HG03469 (cell line): ENCODE data around the gene SRRM2.
"Not testable (repeated sequence)": the region's sequence is repeated elsewhere in the genome, so short reads cannot be mapped to it uniquely, and the experiment has no call there.

Source experiments
- ATAC-seq: cut with Tn5 transposase; IDR thresholded peaks from one replicate; pipeline ENCODE4 v1.9.1; 2021; ENCODE audit warnings: mild to moderate bottlenecking, moderate library complexity, moderate number of reproducible peaks; ENCODE audit not compliant: unreplicated experiment

The SRRM2 gene

DNA sequence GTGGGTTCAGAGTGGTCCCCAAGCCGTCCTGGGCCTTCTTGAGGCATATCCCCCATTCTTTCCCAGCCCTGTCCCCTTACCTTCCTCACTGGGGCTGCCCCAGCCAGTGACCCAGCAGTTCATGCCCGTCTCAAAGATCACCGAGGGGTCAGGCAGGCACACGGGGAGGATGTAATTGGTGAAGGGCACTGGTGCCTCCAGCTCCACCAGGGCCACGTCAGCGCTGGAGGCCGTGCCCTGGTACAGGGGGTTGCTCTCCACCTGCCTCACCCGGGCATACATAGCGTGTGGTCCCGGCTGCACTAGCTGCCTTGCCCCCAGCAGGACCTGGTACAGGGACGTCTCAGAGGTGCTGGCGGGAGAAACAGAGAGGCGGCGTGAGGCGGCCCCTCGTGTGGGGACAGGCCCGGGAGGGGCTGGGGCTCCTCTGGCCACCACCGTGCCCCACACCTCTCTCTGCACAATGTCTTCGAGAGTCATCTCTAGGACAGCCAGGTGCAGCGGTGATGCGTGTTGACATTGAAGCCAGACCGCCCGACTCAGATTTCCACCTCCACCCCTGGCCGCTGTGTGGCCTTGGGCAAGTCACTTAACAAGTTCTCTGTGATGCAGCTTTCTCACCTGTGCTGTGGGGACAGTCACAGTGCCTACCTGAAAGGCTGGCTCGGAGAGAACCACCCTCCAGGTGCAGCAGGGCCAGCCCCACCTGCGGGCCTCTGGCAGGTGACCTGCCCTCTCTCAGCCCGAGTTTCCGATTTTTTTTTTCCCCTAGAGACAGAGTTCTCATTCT is 38.3 kb upstream of the SRRM2 start:
- no peak for ATAC-seq

DNA sequence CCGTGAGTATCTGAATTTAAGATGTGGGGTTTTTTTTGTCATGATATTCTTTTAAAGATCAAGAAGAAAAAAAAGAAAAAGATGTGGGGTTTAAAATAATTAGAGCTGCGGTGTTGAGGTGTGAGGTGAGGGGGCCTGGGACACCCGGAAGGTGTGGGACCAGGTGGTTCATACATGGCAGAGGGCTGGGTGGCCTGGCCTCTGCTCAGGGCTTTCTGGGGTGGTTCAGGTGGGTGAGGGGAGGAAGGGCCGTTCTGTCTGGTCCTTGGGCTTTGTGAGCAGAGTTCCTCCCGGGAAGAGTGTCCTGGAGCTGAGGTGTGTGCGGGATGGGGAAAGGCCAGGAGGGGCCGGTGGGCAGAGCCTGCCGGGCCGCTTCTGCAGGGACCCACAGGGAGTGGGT is 37.4 kb upstream of the SRRM2 start:
- no peak for ATAC-seq

DNA sequence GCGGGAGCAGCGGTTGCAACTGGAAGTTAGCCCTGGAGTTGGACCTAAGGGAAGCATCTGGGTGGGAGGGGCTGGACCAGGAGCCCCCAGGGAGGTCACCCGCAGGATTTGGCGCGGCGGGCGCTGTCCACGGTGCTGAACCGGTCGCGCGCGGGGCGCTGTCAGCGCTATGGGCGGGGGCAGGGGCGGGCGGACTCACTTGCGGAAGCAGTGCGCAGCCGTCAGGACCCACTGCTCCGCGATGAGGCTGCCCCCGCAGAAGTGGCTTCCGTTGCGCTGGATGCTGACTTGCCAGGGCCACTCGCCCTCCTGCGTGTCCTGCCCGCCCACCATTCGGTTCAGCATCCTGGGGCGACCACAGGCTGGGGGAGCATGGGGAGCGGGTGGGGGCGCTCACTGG is 36.9 kb upstream of the SRRM2 start:
- no peak for ATAC-seq

DNA sequence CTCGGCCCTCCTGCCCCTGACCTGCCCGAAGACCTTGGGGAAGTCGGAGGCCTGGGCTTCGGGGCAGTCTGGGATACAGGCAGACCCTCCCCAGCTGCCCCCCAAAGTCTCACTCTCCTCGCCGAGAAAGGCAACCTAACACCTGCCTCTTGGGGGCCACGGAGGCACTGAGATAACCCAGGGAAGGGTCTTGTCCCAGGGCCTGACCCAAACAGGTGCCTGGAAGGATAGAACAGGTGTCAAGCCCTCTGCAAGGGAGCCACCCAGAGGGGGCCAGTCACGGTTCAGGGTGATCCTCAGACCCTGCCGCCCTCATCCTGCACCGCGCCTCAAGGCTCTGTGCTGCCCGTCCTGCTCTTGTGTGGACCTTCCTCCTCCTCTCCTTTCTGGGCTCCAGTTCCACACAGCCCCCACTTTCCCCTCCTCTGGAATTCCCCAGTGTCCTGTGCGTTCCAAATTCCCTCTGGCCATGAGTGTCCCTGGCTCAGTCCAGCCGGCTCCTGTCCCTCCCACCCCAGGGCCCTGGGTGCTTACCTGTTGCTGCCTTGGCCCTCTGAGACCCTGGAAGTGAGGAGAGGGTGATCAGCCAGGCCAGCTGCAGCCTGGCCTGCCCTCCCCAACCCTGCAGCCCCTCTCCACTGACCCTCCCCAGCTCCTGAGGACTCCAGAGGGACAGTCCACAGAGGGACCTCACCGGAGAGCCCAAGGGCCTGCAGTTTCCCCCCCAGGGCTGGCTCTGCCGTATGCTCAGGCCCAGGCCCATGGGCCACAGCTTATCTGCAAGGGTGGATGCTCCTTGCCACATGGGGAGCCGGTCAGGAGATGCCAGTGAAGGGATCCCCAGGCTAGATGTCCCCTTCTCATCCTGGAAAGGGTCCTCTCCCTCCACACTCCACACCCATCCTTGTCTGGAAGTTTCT is 36.2 kb upstream of the SRRM2 start:
- no peak for ATAC-seq

DNA sequence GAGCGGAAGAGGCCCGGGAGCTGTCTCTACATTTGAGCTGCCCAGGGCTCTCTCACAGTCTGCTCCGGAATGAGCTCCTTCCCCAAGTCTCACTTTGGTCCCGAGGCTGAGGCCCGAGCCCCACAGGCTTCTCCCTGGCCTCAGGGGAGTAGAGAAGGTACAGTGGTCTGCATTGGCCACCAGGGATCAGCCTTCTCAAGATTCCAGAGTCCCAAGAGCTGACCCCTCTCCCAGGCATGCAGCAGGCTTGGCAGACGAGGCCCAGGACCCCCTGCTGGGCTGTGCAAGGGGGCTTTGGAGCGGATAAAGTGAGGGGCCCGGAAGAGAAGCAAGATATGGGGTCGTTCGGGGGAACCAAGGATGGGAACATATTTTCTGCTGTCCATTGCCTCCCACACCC is 35.5 kb upstream of the SRRM2 start:
- ATAC-seq: no peak

DNA sequence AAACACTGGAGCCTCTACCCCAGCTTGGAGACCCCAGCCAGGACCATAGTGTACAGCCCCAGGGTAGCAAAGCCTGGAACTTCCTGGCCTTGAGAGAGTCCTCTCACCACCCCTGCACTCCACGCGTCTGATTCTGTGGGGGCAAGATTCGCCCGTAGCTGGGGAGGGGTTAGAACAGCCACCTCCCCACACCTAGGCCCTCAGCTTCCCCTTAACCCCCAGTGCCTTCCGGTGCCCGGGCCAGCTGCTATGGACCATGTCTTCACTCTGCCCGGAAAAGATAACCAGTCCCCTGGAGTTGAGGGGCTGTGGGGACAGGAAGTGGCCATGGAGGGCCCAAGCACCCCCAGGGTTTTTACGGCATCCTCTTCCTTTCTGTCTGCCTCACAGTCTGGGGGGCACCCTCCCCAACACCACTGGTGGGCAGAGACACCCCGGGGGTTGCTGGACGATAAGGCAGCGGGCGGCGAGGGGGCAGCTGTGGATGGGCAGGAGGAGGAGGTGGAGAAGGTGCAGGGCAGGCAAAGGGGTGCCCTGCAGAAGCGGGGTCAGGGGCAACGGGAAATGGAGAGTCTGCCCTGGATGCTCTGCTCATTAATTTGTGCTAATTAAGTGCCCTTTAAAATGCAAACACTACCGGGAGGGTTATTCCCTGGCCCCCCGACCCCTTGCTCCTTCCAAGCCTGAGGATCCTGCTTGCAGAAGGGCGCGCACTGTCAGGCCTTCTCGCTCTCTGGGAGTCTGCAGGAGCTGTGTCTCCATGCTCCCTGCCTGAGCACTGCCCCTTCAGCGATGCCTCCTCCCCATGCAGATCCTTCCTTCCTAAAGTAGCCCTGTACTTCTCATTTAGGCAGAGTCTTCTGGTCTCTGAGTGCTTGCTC is 34.8 kb upstream of the SRRM2 start:
- no peak for ATAC-seq

DNA sequence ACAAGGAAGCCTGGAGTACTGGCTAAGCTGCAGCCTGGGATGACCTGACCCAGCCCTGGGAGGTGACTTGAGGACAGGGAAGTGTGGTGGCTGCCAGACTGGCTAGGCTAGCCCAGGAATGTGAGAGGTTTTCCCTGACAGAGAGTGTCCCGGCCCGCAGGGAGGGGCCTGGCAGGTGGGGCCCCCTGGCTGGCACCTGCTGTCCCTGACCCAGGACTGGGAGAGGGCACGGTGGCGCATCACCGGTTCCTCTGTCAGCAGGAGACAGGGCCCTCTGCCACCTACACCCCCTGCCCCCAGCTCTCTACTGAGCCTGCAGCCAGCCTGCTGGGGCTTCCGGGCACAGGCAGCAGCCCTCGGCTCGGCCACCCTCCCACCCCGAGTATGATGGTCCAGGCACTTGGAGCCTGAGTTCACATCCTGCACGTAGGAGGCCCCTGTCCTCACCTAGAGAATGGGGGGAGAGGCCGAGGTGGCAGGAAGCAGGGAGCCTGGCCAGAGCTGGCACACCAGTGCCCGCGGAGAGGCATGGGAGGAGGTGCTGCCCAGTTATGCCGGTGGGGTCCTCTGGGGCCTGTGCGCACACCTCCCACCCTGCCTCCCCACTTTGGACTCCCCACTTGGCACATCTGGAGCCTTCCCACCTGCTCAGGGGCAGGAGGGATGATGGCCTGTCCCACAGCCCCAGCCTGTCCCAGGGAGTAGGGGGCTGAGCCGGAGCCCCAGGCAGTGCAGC is 32.9 kb upstream of the SRRM2 start:
- no peak for ATAC-seq

DNA sequence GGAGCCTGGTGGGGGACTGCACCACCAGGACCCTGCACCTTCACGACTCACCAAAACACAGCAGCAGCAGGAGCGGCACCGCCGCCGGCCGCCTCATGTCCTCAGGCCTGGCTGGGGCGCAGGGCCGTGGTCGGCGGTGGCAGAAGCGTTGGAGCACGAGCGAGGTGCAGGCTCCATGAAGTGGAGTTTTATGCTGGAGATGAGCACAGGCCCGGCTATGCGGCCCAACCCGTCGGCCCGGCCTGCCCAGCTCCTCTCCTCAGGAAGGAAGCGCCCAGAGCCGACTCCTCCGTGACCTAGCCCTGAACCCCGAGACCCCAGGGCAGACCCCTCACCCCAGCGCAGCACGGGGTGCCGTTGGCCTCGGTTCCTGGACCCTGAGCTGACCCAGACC is 32.4 kb upstream of the SRRM2 start, which contains the start of gene PRSS27:
Gene PRSS27 (minus strand): TSS at position 161 of the 394 bp plus-strand sequence. CDS start 64 bp downstream, at position 97.
- ATAC-seq: no peak

DNA sequence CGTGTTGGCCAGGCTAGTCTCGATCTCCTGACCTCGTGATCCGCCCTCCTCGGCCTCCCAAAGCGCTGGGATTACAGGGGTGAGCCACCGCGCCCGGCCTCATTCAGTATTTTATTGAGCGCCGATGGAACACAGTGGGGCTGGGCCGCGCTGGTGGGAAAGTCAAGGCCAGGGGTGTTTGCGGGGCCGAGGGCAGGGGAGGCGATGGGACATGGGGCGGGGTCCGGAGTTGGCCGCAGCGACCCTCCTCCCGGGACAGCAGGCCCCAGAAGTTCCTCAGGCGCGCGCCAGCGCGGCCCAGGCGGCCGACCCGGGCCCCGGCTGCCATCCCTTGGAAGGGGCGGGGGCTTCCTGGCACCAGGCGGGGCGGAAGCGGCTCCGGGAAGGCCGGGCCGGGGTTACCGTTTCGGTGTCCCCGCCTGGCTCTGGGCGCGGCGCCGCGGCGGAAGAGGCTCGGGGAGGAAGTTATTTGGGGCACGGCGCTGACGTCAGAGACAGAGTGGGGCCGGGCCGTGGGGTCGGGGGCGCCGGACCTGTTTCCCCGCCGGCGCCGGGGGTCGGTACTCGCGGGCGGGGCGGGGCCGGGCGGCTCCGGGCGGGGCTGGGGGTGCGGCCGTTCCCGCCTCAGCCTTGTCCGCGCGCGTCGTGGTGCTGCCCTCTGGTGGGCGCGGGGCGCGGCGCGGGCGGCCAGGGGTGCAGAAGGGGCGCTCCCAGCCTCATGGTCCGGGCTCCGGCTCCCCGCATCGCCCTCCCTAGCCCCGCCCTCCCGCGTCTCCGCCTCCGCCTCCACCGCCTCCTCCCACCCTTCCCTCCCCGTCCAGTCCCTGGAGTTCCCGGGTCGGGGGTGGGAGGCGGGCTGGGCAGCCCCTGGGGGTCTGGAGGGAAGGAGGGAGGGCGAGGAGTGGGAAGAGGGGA is 31.5 kb upstream of the SRRM2 start:
- no peak for ATAC-seq

DNA sequence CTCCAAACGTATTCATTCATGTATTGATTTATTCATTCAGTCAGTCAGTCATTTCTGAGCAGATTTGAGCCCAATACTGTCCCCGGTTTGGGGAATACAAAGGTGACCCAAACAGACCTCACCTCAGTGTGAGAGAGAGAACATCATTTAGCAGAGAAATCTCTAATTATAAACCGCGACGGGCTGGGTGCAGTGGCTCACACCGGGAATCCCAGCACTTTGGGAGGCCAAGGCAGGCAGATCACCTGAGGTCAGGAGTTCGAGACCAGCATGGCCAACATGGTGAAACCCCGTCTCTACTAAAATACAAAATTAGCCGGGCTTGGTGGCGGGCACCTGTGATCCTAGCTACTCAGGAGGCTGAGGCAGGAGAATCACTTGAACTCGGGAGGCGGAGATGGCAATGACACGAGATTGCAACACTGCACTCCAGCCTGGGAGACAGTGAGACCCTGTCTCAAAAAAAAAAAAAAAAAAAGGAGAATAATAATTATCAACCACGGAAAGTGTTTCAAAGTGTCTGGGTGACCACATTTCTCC is 30.7 kb upstream of the SRRM2 start:
- not testable (repeated sequence) for ATAC-seq

DNA sequence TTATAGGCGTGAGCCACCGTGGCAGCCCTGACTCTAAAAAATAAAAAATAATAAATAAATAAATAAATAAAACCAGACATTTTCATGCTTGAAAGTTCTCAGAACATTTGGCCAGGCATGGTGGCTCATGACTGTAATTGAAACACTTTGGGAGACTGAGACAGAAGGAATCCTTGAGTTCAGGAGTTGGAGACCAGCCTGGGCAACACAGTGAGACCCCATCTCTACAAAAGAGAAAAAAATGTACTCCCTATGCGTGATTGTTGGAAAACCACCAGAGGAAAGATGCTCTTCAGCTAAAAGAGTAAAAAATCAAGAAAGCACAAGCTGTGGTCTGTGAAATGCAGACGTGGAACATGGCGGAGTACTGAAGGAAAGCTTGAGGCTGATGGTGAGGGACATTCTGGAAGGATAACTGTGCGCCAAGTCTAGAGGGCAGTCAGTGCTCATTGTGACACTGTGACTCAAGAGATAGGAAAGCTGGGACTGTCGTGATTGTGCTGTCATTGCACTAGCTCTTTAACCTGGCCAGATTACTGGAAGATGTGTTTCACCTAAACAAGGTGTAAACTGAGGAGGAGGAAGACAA is 28.3 kb upstream of the SRRM2 start:
- ATAC-seq: no peak

DNA sequence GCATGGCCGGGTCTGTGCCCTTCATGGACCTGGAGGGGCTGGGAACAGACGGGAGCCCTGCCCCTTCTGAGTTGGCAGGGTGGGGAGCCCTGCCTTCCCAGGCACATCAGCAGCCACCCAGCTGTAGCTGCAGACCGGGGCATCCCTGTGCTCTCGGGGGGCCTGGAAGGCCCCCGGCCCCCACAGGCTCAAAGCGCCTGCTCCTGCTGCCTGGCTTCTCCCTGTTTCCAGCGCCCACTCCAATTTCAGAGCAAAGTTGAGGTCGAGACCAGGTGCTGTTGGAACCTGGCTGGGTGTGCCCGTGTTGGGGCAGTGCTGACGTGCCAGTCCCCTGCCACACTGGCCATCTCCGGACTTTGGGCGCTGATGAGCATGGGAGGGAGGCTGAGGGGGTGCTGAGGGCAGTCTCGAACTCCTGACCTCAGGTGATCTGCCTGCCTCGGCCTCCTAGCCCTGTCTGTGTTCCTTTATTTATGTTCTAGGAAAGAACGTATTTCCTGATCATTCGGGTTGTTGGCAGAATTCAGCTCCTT is 27.6 kb upstream of the SRRM2 start:
- no peak for ATAC-seq

DNA sequence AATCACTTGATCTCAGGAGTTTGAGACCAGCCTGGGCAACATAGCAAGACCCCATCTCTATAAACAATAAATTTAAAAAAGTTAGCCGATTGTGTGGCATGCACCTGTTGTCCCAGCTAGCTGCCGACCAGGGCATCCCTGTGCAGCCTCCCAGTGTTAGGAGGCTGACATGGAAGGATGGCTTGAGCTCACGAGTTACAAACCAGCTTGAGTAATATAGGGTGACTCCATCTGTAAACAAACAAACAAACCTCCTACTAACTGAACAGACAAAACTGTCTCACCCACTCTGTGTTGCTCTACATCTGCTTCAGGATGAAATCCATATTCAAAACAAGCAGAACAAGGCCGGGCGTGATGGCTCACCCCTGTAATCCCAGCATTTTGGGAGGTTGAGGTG is 25.5 kb upstream of the SRRM2 start:
- no peak for ATAC-seq

DNA sequence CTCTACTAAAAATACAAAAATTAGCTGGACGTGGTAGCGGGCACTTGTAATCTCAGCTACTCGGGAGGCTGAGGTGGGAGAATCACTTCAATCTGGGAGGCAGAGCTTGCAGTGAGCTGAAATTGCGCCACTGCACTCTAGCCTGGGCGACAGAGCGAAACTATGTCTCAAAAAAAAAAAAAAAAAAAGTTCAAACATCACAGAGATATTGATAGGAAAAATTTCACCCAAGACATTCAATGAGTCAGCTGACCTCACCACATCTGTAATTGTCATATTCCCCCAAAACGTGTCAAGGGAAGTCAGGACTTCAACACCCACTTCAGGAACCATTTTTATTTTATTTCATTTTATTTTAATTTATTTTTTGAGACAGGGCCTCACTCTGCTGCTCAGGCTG is 24.4 kb upstream of the SRRM2 start:
- no peak for ATAC-seq

DNA sequence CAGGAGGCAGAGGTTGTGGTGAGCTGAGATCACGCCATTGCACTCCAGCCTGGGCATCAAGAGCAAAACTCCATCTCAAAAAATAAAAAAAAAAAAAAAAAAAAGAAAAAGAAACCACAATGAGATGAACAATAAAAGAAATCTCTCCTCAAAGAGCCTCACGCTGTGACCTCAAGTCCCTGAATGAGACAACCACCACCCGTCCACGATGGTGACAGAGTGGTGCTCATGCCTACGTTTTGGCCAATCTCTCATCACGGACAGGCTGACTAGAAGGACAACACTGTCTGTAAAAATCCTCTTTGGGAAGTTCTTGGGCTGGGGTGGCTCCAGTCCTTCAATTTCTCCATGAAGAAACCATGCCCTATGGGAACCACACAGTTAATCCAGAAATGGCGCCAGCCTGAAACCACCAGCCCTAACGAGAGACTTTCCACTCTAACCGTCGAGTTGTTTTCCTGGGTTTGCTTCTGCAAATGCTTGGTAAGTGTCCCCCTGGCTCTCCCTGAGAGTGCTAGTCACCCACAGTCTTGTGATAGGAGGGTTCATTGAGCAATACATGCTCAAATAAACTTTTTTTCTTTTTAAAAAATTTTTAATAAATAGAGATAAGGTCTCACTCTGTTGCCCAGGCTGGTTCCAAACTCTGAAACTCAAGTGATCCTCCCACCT is 17.5 kb upstream of the SRRM2 start:
- no peak for ATAC-seq

DNA sequence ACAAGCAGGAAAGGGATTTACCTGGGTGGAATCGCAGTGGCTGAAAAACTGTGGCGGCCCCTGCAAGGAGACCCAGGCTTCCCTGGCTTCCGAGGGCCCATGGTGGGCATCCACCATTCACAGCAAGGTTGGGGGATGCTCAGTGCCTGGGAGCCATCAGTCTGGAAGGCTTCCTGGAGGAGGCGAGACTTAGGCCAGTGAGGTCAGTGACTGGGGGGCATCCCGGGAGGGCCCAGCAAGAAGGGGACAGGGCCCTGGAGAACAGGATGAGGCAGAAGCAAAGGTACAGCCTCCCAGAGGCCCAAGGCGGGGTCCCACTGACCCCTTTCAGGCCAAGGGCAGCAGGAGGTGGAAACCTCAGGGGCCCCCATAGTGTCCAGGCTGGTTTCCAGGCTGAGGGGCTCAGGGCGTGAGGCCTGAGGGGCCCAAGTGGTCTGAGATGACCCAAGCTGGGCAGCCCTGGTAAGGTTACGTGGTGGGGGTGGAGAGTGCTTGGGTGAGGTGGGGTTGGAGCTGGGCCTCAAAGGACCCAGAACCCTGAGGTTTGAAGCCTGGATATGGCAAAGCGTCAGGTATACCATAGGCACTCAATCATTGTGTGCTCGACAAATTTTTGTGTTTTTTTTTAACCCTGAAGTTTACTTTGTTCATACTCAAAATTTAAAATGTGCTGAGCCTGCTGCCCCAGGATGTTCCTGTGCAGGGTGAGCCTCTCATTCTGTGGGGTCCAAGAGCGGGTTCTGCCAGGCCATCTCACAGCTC is 15.8 kb upstream of the SRRM2 start:
- ATAC-seq: no peak

DNA sequence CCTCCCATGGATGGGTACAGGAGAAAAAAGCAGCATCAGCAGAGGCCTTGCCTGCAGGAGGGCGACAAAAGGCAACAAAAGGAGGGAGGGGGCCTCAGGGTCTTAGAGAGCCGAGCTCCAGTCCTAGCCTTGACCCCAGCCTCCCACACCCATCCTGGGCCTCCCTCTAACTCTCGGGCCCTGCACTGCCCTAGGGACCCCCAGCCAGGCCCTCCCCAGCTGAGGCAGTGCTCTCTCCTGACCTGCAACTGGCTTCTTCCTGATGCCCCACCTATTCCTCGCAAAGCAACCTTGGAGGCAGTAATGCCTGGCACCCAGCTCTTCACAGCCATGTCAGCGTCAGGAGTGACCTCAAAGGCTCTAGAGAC is 15.2 kb upstream of the SRRM2 start:
- no peak for ATAC-seq
